Vagina (tissue), 2 donors: ENCODE results near the gene RXYLT1. TPM values are rescaled to one million over a fixed set of nuclear protein-coding genes. Genes with fewer than 3 reads are reported as not detected.

Experiments used
- DNase-seq, 2 donors: peaks; one replicate each; pipeline ENCODE4 v3.0.0-alpha.2; 2017; ENCODE audit errors: extremely low spot score in 2 of 2
- H3K27ac ChIP-seq: fragments of 200-600 bp; sonication (generic); one replicate; pipeline ENCODE4 v1.5.1; 2019
- H3K27me3 ChIP-seq: fragments of 200-600 bp; sonication (generic); one replicate; pipeline ENCODE4 v1.5.1; 2019
- H3K36me3 ChIP-seq, 2 donors: fragments of 200-600 bp; sonication (generic); one replicate each; pipeline ENCODE4 v1.5.1; 2017 to 2019
- H3K4me1 ChIP-seq: fragments of 200-600 bp; sonication (generic); one replicate; pipeline ENCODE4 v1.5.1; 2019
- H3K4me3 ChIP-seq, 2 donors: fragments of 200-600 bp; sonication (generic); 1 replicate in 1 of 2; 2 replicates in 1 of 2; pipeline ENCODE4 v1.5.1; 2016 to 2019
- H3K9me3 ChIP-seq: fragments of 200-600 bp; sonication (generic); one replicate; pipeline ENCODE4 v1.5.1; 2019
- CTCF ChIP-seq, 3 experiments: fragments of 450-650 bp in 2 of 3; fragments of 200-600 bp in 1 of 3; sonication (generic) in 1 of 3; IDR thresholded peaks; one replicate each; pipeline ENCODE4 v1.5.1; 2017 to 2019; ENCODE audit warnings: antibody characterized with exemption in 3 of 3, mild to moderate bottlenecking in 2 of 3, moderate library complexity in 2 of 3
- POLR2A ChIP-seq, 2 donors: fragments of 450-650 bp; IDR thresholded peaks; one replicate each; pipeline ENCODE4 v1.6.1; 2017; ENCODE audit warnings: antibody characterized with exemption in 2 of 2, mild to moderate bottlenecking in 2 of 2, moderate library complexity in 2 of 2
- POLR2AphosphoS5 ChIP-seq, 2 donors: sonication (generic); formaldehyde crosslinking; IDR thresholded peaks; one replicate each; pipeline ENCODE4 v1.9.0; 2017; ENCODE audit warnings: antibody characterized with exemption in 2 of 2, mild to moderate bottlenecking in 2 of 2, low read depth in 1 of 2; ENCODE audit not compliant: insufficient read depth in 1 of 2
- intact Hi-C: fragments of 100-400 bp; cut with DNase I; formaldehyde crosslinking; loops from one replicate; pipeline ENCODE4 v1.15.1; 2023
- total RNA-seq: library from RNA; depleted of rRNA; stranded (reverse); fragments of >200 nt; gene quantifications from one replicate; pipeline ENCODE4 v1.2.3, GENCODE V29; 2016

Gene RXYLT1
- total RNA-seq, 1 donor from 2014 or later: 10.1 TPM

GRCh38 chr12:63766498-63766897 lies 13.2 kb upstream of the RXYLT1 start:
- Histone ChIP-seq H3K27ac (no peak overlapping the region), H3K4me1 (no peaks in the 10 kb centered on the region), H3K9me3 (no peaks in the 10 kb centered on the region), H3K36me3 (no peaks in the 10 kb centered on the region), H3K27me3 (no peaks in the 10 kb centered on the region), H3K4me3 (no peak overlapping the region)
- intact Hi-C loops: no loop called here
- TF ChIP-seq POLR2AphosphoS5 (IDR thresholded peaks at IDR 0.05; ENCODE audit: insufficient read depth in 1 of 2, low read depth in 1 of 2) (no peak), POLR2A (IDR thresholded peaks at IDR 0.05) (no peak), CTCF (IDR thresholded peaks at IDR 0.05) (no peak)
- no peak for DNase-seq

- intact Hi-C loops: no loop called here
- no peak for TF ChIP-seq POLR2A (IDR thresholded peaks at IDR 0.05)
- no peak for TF ChIP-seq CTCF (IDR thresholded peaks at IDR 0.05)
- no peak for TF ChIP-seq POLR2AphosphoS5 (IDR thresholded peaks at IDR 0.05; ENCODE audit: insufficient read depth in 1 of 2, low read depth in 1 of 2)
Measured at GRCh38 chr12:63770375-63770774, 9.3 kb upstream of the RXYLT1 start.

GRCh38 chr12:63777340-63777739 lies 2.4 kb upstream of the RXYLT1 start:
- no peak for DNase-seq
- Histone ChIP-seq H3K9me3 (no peaks in the 10 kb centered on the region), H3K27me3 (no peaks in the 10 kb centered on the region), H3K4me1 (peaks cover 28% of the 10 kb centered on the region), H3K36me3 (no peaks in the 10 kb centered on the region), H3K4me3 (no peak overlapping the region), H3K27ac (no peak overlapping the region)
- intact Hi-C loops: no loop called here
- TF ChIP-seq POLR2AphosphoS5 (IDR thresholded peaks at IDR 0.05; ENCODE audit: insufficient read depth in 1 of 2, low read depth in 1 of 2) (no peak), POLR2A (IDR thresholded peaks at IDR 0.05) (no peak), CTCF (IDR thresholded peaks at IDR 0.05) (no peak)

More at GRCh38 chr12:63770375-63770774, 9.3 kb upstream of the RXYLT1 start:
- no peak overlapping the region for H3K4me3 ChIP-seq
- H3K27ac ChIP-seq: no peak overlapping the region
- no peaks in the 10 kb centered on the region for H3K4me1 ChIP-seq
- DNase-seq: no peak
- H3K9me3 ChIP-seq: no peaks in the 10 kb centered on the region
- no peaks in the 10 kb centered on the region for H3K36me3 ChIP-seq
- no peaks in the 10 kb centered on the region for H3K27me3 ChIP-seq

- Histone ChIP-seq H3K36me3 (peaks cover 0 to 13% of the 10 kb centered on the region in 2 donors), H3K4me1 (peaks cover 31% of the 10 kb centered on the region), H3K4me3 (no peak overlapping the region), H3K27ac (no peak overlapping the region), H3K27me3 (no peaks in the 10 kb centered on the region), H3K9me3 (no peaks in the 10 kb centered on the region)
- intact Hi-C loops: no loop called here
- TF ChIP-seq CTCF (IDR thresholded peaks at IDR 0.05): no peak
- no peak for TF ChIP-seq POLR2AphosphoS5 (IDR thresholded peaks at IDR 0.05; ENCODE audit: insufficient read depth in 1 of 2, low read depth in 1 of 2)
- no peak for TF ChIP-seq POLR2A (IDR thresholded peaks at IDR 0.05)
- no peak for DNase-seq
Measured at GRCh38 chr12:63782466-63782865, 2.8 kb downstream of the RXYLT1 start.

- DNase-seq: no peak
- H3K4me1 ChIP-seq: peaks cover 3% of the 10 kb centered on the region
- peaks cover 0 to 27% of the 10 kb centered on the region in 2 donors for H3K36me3 ChIP-seq
- intact Hi-C loops: no loop called here
- H3K4me3 ChIP-seq: no peak overlapping the region
- H3K27me3 ChIP-seq: no peaks in the 10 kb centered on the region
- no peak overlapping the region for H3K27ac ChIP-seq
- TF ChIP-seq POLR2A (IDR thresholded peaks at IDR 0.05): no peak
- no peaks in the 10 kb centered on the region for H3K9me3 ChIP-seq
Measured at GRCh38 chr12:63787306-63787705, 7.6 kb downstream of the RXYLT1 start.

GRCh38 chr12:63790608-63790945 lies 10.9 kb downstream of the RXYLT1 start:
- Histone ChIP-seq H3K9me3 (no peaks in the 10 kb centered on the region), H3K27ac (no peak overlapping the region), H3K36me3 (peaks cover 0 to 27% of the 10 kb centered on the region in 2 donors), H3K4me3 (no peak overlapping the region), H3K27me3 (no peaks in the 10 kb centered on the region), H3K4me1 (no peaks in the 10 kb centered on the region)
- DNase-seq: no peak
- intact Hi-C loops: no loop called here
- TF ChIP-seq CTCF (IDR thresholded peaks at IDR 0.05) (no peak), POLR2A (IDR thresholded peaks at IDR 0.05) (no peak), POLR2AphosphoS5 (IDR thresholded peaks at IDR 0.05; ENCODE audit: insufficient read depth in 1 of 2, low read depth in 1 of 2) (no peak)
